GM12875 (cell line): ENCODE results near the gene HOXA7.

Experiments
- H3K4me3 ChIP-seq: one replicate; pipeline ENCODE4 v1.5.1; 2011; ENCODE audit warnings: low read depth, low read length, control low read depth
- TF ChIP-seq, protein P1 (sequence below): IDR thresholded peaks from 2 replicates; pipeline ENCODE4 v1.5.1; 2011; ENCODE audit warnings: low read depth, mild to moderate bottlenecking, control low read depth, inconsistent platforms, low read length, moderate library complexity, borderline replicate concordance; ENCODE audit not compliant: insufficient read depth

The HOXA7 gene

DNA sequence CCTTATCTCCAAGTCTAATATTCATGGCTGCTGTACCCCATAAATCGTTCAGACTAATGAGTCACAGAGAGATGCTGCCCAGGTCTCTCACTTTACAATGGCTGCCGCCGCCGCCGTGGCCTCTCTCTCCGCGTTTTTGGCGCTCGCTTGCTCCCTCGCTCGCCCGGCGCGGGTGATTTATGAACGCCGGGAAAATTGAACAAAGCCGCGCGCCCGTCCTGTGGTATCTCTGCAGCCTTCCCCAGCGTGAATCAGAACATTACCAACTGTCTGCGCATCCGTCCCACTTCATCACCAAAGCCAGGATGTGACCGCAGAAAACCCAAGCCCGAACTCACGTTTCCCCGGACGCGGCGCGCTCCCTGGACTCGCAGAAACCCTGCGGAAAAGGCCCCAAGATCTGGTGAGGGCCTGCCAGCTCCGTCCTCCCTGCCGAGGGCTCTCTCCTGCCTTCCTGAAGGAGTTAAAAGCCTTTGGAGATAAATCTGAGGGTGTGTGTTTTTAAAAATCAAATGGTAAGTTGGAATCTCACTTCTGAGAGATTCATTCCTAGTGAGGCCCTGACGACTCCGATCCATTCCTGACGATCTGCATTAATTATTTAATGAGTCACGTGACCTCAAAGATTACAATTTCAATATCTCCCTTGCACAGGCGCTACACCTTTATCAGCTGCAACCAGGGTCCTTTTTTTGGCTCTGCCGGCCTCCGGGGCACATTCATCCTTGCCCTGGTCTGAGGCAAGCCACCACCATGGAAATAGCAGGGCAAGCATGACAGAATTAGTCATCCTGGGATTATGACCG is 32.2 kb downstream of the HOXA7 start:
- H3K4me3 ChIP-seq, result no peak overlapping the region
- TF ChIP-seq, protein P1, sequence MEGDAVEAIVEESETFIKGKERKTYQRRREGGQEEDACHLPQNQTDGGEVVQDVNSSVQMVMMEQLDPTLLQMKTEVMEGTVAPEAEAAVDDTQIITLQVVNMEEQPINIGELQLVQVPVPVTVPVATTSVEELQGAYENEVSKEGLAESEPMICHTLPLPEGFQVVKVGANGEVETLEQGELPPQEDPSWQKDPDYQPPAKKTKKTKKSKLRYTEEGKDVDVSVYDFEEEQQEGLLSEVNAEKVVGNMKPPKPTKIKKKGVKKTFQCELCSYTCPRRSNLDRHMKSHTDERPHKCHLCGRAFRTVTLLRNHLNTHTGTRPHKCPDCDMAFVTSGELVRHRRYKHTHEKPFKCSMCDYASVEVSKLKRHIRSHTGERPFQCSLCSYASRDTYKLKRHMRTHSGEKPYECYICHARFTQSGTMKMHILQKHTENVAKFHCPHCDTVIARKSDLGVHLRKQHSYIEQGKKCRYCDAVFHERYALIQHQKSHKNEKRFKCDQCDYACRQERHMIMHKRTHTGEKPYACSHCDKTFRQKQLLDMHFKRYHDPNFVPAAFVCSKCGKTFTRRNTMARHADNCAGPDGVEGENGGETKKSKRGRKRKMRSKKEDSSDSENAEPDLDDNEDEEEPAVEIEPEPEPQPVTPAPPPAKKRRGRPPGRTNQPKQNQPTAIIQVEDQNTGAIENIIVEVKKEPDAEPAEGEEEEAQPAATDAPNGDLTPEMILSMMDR, result no peak

DNA sequence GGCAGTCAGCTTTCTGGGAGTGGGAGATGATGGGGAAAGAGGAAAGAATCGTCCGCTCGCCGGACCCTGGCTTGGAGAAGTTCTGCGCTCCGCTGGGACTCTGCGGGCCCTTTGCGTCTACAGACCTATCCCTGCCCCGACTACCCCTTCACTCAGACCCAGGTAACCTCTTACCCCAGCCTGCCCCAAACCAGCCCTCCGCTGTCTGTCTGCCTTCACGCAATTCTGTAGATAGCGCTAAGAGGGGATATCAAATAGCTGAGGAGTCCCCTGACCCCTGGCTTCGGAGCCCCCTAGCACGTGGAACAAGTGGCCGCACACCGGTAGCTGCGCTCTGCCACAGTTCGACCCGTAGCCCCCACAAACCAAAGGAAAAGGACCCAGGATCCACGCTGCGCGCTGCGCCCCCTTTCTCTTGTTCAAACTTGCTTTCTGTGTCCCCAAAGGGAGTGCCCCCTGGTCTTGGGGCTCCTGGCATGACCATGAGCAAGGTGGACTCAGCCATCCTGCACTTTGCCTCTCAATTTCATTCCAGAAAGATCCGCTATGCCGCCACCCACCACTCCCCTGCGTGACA is 32.9 kb downstream of the HOXA7 start:
- TF ChIP-seq, protein P1, result no peak
- no peak overlapping the region for H3K4me3 ChIP-seq

- no peak overlapping the region for H3K4me3 ChIP-seq
- TF ChIP-seq, protein P1, result no peak
These were observed 33.4 kb downstream of the HOXA7 start for GRCh38 chr7:27123007-27123476.

DNA sequence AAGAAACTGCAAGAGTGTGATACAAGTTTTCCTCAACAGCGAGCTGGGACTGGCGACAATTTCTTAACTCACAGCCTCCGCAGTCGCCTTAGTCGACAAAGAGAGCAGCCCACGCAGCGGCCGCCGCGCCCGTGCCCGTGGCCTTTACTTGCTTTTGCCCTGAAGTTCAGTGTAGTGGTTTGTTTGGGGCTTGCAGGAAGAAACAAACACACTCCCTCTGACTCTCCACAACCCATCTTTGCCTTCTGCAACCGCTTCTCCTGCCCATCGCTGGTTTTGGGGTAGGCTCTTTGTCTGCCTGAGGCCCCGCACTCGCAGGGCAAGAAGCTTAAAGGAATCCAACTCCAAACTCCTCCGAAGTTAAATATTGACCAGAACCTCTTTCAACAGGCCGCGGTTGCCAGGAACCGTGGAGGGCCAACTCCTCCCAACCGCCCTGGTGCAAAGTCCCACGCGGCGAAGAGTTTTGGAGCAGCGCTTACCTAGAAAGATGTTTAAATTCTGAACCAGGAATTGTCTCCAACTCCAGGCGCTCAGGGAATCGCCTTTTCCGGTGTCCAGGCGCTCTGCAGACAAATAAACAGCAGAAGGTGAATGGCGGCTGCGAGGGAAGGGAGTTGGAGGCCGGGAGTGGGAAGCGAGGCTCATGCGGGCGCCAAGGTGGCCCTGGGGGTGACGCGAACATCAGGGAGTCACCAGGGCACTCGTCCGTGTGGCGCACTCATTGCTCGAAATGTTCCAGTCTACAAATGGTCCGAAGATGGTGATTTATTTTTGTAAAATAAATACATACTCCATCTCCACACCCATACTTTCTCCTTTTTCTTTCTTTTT is 34.2 kb downstream of the HOXA7 start:
- TF ChIP-seq, protein P1, result no peak
- no peak overlapping the region for H3K4me3 ChIP-seq

- TF ChIP-seq, protein P1, result no peak
- no peak overlapping the region for H3K4me3 ChIP-seq
These were observed 34.8 kb downstream of the HOXA7 start for GRCh38 chr7:27121684-27122076.

DNA sequence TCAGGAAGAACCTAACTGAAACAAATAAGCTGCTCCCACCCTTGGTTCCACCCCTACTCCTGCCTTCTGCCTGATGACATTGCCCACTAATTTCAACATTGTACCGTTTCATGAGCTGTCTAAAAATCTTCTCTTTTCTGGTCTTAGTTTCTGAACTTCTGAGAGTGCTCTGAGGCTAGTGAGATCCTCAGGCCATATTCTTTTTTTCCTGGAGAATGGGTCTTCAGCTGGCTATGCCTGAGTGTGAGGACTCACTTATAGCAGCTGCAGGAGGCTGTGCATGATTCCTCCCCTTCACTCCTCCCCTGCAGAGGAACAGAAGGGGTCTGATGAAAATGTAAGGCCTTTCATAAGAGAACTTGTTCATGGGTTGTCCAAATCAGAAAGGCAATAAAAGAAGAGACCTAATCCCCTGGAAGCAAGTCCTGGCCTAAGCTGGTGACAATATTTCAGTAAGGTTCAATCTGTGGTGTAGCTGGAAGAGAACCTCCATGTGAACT is 37.0 kb downstream of the HOXA7 start:
- TF ChIP-seq, protein P1, result no peak
- no peak overlapping the region for H3K4me3 ChIP-seq
